Panc1 (cell line): Measurements from ENCODE around the gene SLCO3A1.

Experiments used
- CTCF ChIP-seq: fragments of 450-650 bp; IDR thresholded peaks from 2 replicates; pipeline ENCODE4 v1.5.1; 2017; ENCODE audit warnings: mild to moderate bottlenecking
- POLR2AphosphoS5 ChIP-seq: IDR thresholded peaks from 2 replicates; pipeline ENCODE4 v1.6.1; 2012; ENCODE audit warnings: mild to moderate bottlenecking, low read depth, low read length, moderate library complexity
- SIN3A ChIP-seq: IDR thresholded peaks from 2 replicates; pipeline ENCODE4 v1.6.1; 2012; ENCODE audit warnings: low read depth, mild to moderate bottlenecking, low read length, moderate library complexity, borderline replicate concordance; ENCODE audit not compliant: insufficient read depth
- TCF7L2 ChIP-seq: IDR thresholded peaks from 2 replicates; pipeline ENCODE4 v1.6.1; 2011; ENCODE audit warnings: mild to moderate bottlenecking, low read depth, low read length, inconsistent platforms
- TF ChIP-seq, protein P1 (sequence below), 2 experiments: IDR thresholded peaks; 2 replicates each; pipeline ENCODE4 v1.6.1; 2011 to 2012; ENCODE audit warnings: low read depth in 2 of 2, control low read depth in 1 of 2, low read length in 1 of 2, mild to moderate bottlenecking in 1 of 2, moderate library complexity in 1 of 2; ENCODE audit not compliant: insufficient read depth in 1 of 2

- TF ChIP-seq CTCF: no peak
- TF ChIP-seq, protein P1, sequence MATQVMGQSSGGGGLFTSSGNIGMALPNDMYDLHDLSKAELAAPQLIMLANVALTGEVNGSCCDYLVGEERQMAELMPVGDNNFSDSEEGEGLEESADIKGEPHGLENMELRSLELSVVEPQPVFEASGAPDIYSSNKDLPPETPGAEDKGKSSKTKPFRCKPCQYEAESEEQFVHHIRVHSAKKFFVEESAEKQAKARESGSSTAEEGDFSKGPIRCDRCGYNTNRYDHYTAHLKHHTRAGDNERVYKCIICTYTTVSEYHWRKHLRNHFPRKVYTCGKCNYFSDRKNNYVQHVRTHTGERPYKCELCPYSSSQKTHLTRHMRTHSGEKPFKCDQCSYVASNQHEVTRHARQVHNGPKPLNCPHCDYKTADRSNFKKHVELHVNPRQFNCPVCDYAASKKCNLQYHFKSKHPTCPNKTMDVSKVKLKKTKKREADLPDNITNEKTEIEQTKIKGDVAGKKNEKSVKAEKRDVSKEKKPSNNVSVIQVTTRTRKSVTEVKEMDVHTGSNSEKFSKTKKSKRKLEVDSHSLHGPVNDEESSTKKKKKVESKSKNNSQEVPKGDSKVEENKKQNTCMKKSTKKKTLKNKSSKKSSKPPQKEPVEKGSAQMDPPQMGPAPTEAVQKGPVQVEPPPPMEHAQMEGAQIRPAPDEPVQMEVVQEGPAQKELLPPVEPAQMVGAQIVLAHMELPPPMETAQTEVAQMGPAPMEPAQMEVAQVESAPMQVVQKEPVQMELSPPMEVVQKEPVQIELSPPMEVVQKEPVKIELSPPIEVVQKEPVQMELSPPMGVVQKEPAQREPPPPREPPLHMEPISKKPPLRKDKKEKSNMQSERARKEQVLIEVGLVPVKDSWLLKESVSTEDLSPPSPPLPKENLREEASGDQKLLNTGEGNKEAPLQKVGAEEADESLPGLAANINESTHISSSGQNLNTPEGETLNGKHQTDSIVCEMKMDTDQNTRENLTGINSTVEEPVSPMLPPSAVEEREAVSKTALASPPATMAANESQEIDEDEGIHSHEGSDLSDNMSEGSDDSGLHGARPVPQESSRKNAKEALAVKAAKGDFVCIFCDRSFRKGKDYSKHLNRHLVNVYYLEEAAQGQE (IDR thresholded peaks at IDR 0.05; ENCODE audit: insufficient read depth in 1 of 2, low read depth in 2 of 2, low read length in 1 of 2): no peak
- TF ChIP-seq POLR2AphosphoS5: no peak
- TF ChIP-seq SIN3A: no peak
- TF ChIP-seq TCF7L2: no peak
These were observed 100.8 kb downstream of the SLCO3A1 start for GRCh38 chr15:91954292-91954691.
